GM12878 (cell line): ENCODE data around the gene ESYT3. TPM values are rescaled to one million over a fixed set of nuclear protein-coding genes. Genes with fewer than 3 reads are reported as not detected.

ENCODE experiments used
- CBX3 ChIP-seq: fragments of 200-600 bp; sonication (generic); IDR thresholded peaks from 2 replicates; pipeline ENCODE4 v1.6.1; 2016; ENCODE audit warnings: low read depth, borderline replicate concordance
- EED ChIP-seq: sonication (generic); IDR thresholded peaks from 2 replicates; pipeline ENCODE4 v1.6.1; 2016; ENCODE audit warnings: antibody characterized with exemption, low read depth
- EZH2 ChIP-seq: IDR thresholded peaks from 2 replicates; pipeline ENCODE4 v1.6.1; 2012; ENCODE audit warnings: low read depth, mild to moderate bottlenecking, control low read depth, inconsistent platforms, low read length, borderline replicate concordance; ENCODE audit not compliant: control insufficient read depth
- IRF4 ChIP-seq: IDR thresholded peaks from 2 replicates; pipeline ENCODE4 v1.6.1; 2011; ENCODE audit warnings: low read depth, low read length
- LARP7 ChIP-seq: fragments of 450-650 bp; IDR thresholded peaks from 2 replicates; pipeline ENCODE4 v1.6.1; 2017; ENCODE audit warnings: mild to moderate bottlenecking
- MEF2A ChIP-seq: IDR thresholded peaks from 2 replicates; pipeline ENCODE4 v1.6.1; 2011; ENCODE audit warnings: low read depth, mild to moderate bottlenecking, low read length, moderate library complexity; ENCODE audit not compliant: insufficient read depth
- MTA2 ChIP-seq: fragments of 450-650 bp; IDR thresholded peaks from 2 replicates; pipeline ENCODE4 v1.6.1; 2016; ENCODE audit warnings: low read depth, mild to moderate bottlenecking, moderate library complexity
- MYC ChIP-seq: IDR thresholded peaks from 2 replicates; pipeline ENCODE4 v1.6.1; 2011; ENCODE audit warnings: mild to moderate bottlenecking, low read length, moderate library complexity, inconsistent platforms; ENCODE audit not compliant: insufficient read depth, insufficient replicate concordance, insufficient read length, severe bottlenecking
- NFYB ChIP-seq: IDR thresholded peaks from 2 replicates; pipeline ENCODE4 v1.6.1; 2011; ENCODE audit warnings: low read depth, mild to moderate bottlenecking, low read length, improper control_type of control experiment, moderate library complexity; ENCODE audit not compliant: insufficient read depth
- NRF1 ChIP-seq: conservative IDR thresholded peaks from 2 replicates; pipeline ENCODE4 v1.6.1; 2011; ENCODE audit warnings: mild to moderate bottlenecking, low read depth, low read length, improper control_type of control experiment
- PAX5 ChIP-seq: IDR thresholded peaks from 2 replicates; pipeline ENCODE4 v1.6.1; 2011; ENCODE audit warnings: low read depth, low read length, borderline replicate concordance
- SMC3 ChIP-seq: IDR thresholded peaks from 2 replicates; pipeline ENCODE4 v1.6.1; 2011; ENCODE audit warnings: low read length, improper control_type of control experiment, borderline replicate concordance
- TCF3 ChIP-seq: IDR thresholded peaks from 2 replicates; pipeline ENCODE4 v1.6.1; 2012; ENCODE audit warnings: low read depth, mild to moderate bottlenecking, low read length, borderline replicate concordance; ENCODE audit not compliant: insufficient read depth
- YY1 ChIP-seq: IDR thresholded peaks from 2 replicates; pipeline ENCODE4 v1.6.1; 2011; ENCODE audit warnings: low read depth, mild to moderate bottlenecking, low read length
- ZNF217 ChIP-seq: fragments of 450-650 bp; IDR thresholded peaks from 2 replicates; pipeline ENCODE4 v1.6.1; 2017; ENCODE audit warnings: antibody characterized with exemption, mild to moderate bottlenecking
- ZNF24 ChIP-seq: fragments of 450-650 bp; IDR thresholded peaks from 2 replicates; pipeline ENCODE4 v1.6.1; 2017; ENCODE audit warnings: antibody characterized with exemption, mild to moderate bottlenecking
- polyA plus RNA-seq, 11 experiments: library from polyadenylated mRNA; depleted of rRNA in 4 of 11; unstranded in 6 of 11; stranded (reverse) in 5 of 11; fragments of >200 nt; fragmentation: Nextera tagmentation in 4 of 11; fragmentation: Illumina TruSeq in 1 of 11; extraction: Ambion mirVana in 4 of 11; extraction: Trizol in 1 of 11; gene quantifications; 1 replicate in 1 of 11; 2 replicates in 10 of 11; pipeline versions ENCODE4 v1.2.1 to v1.2.3, GENCODE V29; 2011 to 2016; ENCODE audit warnings: inconsistent platforms in 2 of 11, missing spikeins in 2 of 11, low read depth in 1 of 11
- total RNA-seq, 4 experiments: library from RNA; depleted of rRNA in 3 of 4; stranded (reverse); fragments of >200 nt in 3 of 4; fragmentation: Illumina TruSeq in 1 of 4; extraction: Trizol in 1 of 4; gene quantifications; 2 replicates each; pipeline versions ENCODE4 v1.2.1 to v1.2.3, GENCODE V29; 2013 to 2021
- TF ChIP-seq, protein P1 (sequence below): fragments of 450-650 bp; IDR thresholded peaks from 2 replicates; pipeline ENCODE4 v1.6.1; 2016; ENCODE audit warnings: mild to moderate bottlenecking
- TF ChIP-seq, protein P2 (sequence below): fragments of 450-650 bp; IDR thresholded peaks from 2 replicates; pipeline ENCODE4 v1.6.1; 2017; ENCODE audit warnings: mild to moderate bottlenecking
- TF ChIP-seq, protein P3 (sequence below): fragments of 450-650 bp; IDR thresholded peaks from 2 replicates; pipeline ENCODE4 v1.6.1; 2018; ENCODE audit warnings: borderline replicate concordance, mild to moderate bottlenecking; ENCODE audit not compliant: partially characterized antibody

The ESYT3 gene
- total and polyA plus RNA-seq, 10 of the 15 experiments (the other 5 are each of a cell fraction or from before 2014, with no cell fraction given) = not detected

DNA sequence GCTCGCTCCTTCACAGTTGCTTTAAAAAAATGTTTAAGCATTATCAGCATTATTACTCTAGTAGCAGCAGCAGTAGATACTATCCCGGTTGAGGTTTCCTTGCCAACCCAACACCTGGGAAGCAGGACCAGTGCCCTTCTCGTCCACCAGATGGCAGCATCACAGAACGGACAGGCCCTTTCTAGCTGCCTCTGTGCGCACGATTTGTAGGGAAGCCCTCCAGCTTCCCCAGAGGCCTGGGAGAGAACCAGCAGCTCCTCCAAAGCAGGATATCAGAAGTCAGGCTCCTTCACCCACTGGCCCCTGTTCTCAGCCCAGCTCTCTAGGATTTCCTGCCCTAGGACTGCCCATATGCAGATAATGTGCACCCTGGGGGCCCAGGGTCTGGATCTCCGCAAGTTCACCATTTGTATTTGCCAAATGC lies 16.8 kb upstream of the ESYT3 start (continued):
- no peak for TF ChIP-seq LARP7
- no peak for TF ChIP-seq NRF1
- no peak for TF ChIP-seq MEF2A
- TF ChIP-seq IRF4 = 0 out of 2 replicates have a peak, but pooled peaks have one; percentile 28
- peak; percentile 76 for TF ChIP-seq SMC3
- TF ChIP-seq ZNF24 = no peak
- TF ChIP-seq, protein P1, sequence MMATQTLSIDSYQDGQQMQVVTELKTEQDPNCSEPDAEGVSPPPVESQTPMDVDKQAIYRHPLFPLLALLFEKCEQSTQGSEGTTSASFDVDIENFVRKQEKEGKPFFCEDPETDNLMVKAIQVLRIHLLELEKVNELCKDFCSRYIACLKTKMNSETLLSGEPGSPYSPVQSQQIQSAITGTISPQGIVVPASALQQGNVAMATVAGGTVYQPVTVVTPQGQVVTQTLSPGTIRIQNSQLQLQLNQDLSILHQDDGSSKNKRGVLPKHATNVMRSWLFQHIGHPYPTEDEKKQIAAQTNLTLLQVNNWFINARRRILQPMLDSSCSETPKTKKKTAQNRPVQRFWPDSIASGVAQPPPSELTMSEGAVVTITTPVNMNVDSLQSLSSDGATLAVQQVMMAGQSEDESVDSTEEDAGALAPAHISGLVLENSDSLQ = no peak
- TF ChIP-seq, protein P2, sequence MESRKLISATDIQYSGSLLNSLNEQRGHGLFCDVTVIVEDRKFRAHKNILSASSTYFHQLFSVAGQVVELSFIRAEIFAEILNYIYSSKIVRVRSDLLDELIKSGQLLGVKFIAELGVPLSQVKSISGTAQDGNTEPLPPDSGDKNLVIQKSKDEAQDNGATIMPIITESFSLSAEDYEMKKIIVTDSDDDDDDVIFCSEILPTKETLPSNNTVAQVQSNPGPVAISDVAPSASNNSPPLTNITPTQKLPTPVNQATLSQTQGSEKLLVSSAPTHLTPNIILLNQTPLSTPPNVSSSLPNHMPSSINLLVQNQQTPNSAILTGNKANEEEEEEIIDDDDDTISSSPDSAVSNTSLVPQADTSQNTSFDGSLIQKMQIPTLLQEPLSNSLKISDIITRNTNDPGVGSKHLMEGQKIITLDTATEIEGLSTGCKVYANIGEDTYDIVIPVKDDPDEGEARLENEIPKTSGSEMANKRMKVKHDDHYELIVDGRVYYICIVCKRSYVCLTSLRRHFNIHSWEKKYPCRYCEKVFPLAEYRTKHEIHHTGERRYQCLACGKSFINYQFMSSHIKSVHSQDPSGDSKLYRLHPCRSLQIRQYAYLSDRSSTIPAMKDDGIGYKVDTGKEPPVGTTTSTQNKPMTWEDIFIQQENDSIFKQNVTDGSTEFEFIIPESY = no peak
- TF ChIP-seq TCF3 = no peak
- TF ChIP-seq MYC = no peak
- TF ChIP-seq, protein P3, sequence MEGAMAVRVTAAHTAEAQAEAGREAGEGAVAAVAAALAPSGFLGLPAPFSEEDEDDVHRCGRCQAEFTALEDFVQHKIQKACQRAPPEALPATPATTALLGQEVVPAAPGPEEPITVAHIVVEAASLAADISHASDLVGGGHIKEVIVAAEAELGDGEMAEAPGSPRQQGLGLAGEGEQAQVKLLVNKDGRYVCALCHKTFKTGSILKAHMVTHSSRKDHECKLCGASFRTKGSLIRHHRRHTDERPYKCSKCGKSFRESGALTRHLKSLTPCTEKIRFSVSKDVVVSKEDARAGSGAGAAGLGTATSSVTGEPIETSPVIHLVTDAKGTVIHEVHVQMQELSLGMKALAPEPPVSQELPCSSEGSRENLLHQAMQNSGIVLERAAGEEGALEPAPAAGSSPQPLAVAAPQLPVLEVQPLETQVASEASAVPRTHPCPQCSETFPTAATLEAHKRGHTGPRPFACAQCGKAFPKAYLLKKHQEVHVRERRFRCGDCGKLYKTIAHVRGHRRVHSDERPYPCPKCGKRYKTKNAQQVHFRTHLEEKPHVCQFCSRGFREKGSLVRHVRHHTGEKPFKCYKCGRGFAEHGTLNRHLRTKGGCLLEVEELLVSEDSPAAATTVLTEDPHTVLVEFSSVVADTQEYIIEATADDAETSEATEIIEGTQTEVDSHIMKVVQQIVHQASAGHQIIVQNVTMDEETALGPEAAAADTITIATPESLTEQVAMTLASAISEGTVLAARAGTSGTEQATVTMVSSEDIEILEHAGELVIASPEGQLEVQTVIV = no peak
- no peak for TF ChIP-seq EED
- no peak for TF ChIP-seq PAX5
- TF ChIP-seq MTA2 = no peak
- 0 out of 2 replicates have a peak, but pooled peaks have one; percentile 27 for TF ChIP-seq YY1
- no peak for TF ChIP-seq EZH2
- TF ChIP-seq NFYB = no peak
- no peak for TF ChIP-seq ZNF217
- TF ChIP-seq CBX3 = no peak
